H1 (cell line): Measurements from ENCODE around the gene EIF1B. TPM values are rescaled to one million over a fixed set of nuclear protein-coding genes. Genes with fewer than 3 reads are reported as not detected.

Experiments
- CTCF ChIA-PET: fragments of 300-600 bp; sonication (Branson Sonifier 250); formaldehyde crosslinking; loops from one replicate; lab custom pipeline; 2021; ENCODE audit not compliant: partially characterized antibody; lab: Charles Lee
- POLR2A ChIA-PET: fragments of 300-600 bp; sonication (Branson Sonifier 250); formaldehyde crosslinking; loops from one replicate; lab custom pipeline; 2021; ENCODE audit warnings: inconsistent platforms; ENCODE audit not compliant: partially characterized antibody; lab: Charles Lee
- DNase-seq, 2 experiments: peaks; one replicate each; pipeline versions ENCODE4 v3.0.0 to v3.0.0-alpha.2; 2010 to 2022; ENCODE audit warnings: low spot score in 2 of 2, low read depth in 1 of 2, mixed read lengths in 1 of 2
- FAIRE-seq: peaks from 2 replicates; lab custom pipeline; 2011; peaks lifted over from hg19 to GRCh38; lab: Jason Lieb, UNC
- H2AFZ ChIP-seq: 2 replicates; pipeline ENCODE4 v1.8.1; 2012; ENCODE audit warnings: low read length, inconsistent platforms
- H2AK5ac ChIP-seq: 2 replicates; pipeline ENCODE4 v1.6.1; 2013; ENCODE audit warnings: low read depth, low read length
- H2BK120ac ChIP-seq: replicated peaks from 2 replicates; pipeline ENCODE3; 2013; ENCODE audit warnings: low read depth, low read length, inconsistent platforms
- H2BK12ac ChIP-seq: 2 replicates; pipeline ENCODE4 v1.6.1; 2013; ENCODE audit warnings: low read depth, low read length
- H2BK15ac ChIP-seq: 2 replicates; pipeline ENCODE4 v1.6.1; 2013; ENCODE audit warnings: low read length
- H2BK20ac ChIP-seq: 2 replicates; pipeline ENCODE4 v1.6.1; 2013; ENCODE audit warnings: low read length
- H2BK5ac ChIP-seq: 2 replicates; pipeline ENCODE4 v1.6.1; 2013; ENCODE audit warnings: low read depth, low read length
- H3K14ac ChIP-seq: 2 replicates; pipeline ENCODE4 v1.6.1; 2013; ENCODE audit warnings: inconsistent platforms; ENCODE audit not compliant: insufficient read length
- H3K18ac ChIP-seq: 2 replicates; pipeline ENCODE4 v1.6.1; 2013; ENCODE audit warnings: low read length; ENCODE audit errors: extremely low read depth
- H3K23ac ChIP-seq: 2 replicates; pipeline ENCODE4 v1.6.1; 2013; ENCODE audit warnings: inconsistent platforms; ENCODE audit not compliant: insufficient read length
- H3K23me2 ChIP-seq: 2 replicates; pipeline ENCODE4 v1.6.1; 2013; ENCODE audit warnings: low read depth, low read length
- H3K27ac ChIP-seq: 2 replicates; pipeline ENCODE4 v1.6.1; 2011; ENCODE audit warnings: low read depth, low read length, inconsistent platforms
- H3K27me3 ChIP-seq, 4 experiments: replicated peaks in 1 of 4; 1 replicate in 1 of 4; 2 replicates in 3 of 4; pipeline versions ENCODE4 v1.6.1 to v1.8.1; 2011 to 2013; ENCODE audit warnings: low read length in 3 of 4, mild to moderate bottlenecking in 3 of 4, inconsistent platforms in 2 of 4, mixed read lengths in 2 of 4, moderate library complexity in 1 of 4; ENCODE audit not compliant: control insufficient read depth in 3 of 4, insufficient read depth in 3 of 4; ENCODE audit errors: extremely low read depth in 1 of 4
- H3K36me3 ChIP-seq, 4 experiments: 2 replicates each; pipeline versions ENCODE4 v1.6.1 to v1.8.1; 2011 to 2013; ENCODE audit warnings: mild to moderate bottlenecking in 4 of 4, low read length in 3 of 4, moderate library complexity in 2 of 4, control low read depth in 1 of 4, inconsistent platforms in 1 of 4; ENCODE audit not compliant: insufficient read depth in 4 of 4, control insufficient read depth in 2 of 4
- H3K4ac ChIP-seq: replicated peaks from 2 replicates; pipeline ENCODE3; 2013; ENCODE audit warnings: low read length, low read depth, mixed read lengths, inconsistent platforms; ENCODE audit not compliant: insufficient read length
- H3K4me1 ChIP-seq, 4 experiments: replicated peaks in 1 of 4; 1 replicate in 1 of 4; 2 replicates in 3 of 4; pipeline versions ENCODE4 v1.6.1 to v1.8.1; 2011 to 2013; ENCODE audit warnings: low read length in 3 of 4, inconsistent platforms in 2 of 4, mixed read lengths in 1 of 4; ENCODE audit not compliant: insufficient read depth in 4 of 4, control insufficient read depth in 3 of 4
- H3K4me2 ChIP-seq, 2 experiments: 2 replicates each; pipeline versions ENCODE4 v1.6.1 to v1.8.1; 2011 to 2013; ENCODE audit warnings: low read depth in 2 of 2, low read length in 2 of 2, control low read depth in 1 of 2, inconsistent platforms in 1 of 2, mild to moderate bottlenecking in 1 of 2; ENCODE audit not compliant: insufficient read depth in 1 of 2
- H3K4me3 ChIP-seq, 4 experiments: fragments of 200-600, 300-600 bp in 1 of 4; sonication (generic), shearing (Covaris generic), sonication (Bioruptor Twin) in 1 of 4; 2 replicates each; pipeline versions ENCODE4 v1.5.1 to v1.8.1; 2011 to 2016; ENCODE audit warnings: low read length in 4 of 4, low read depth in 3 of 4, control low read depth in 2 of 4, inconsistent platforms in 2 of 4, mild to moderate bottlenecking in 2 of 4, mixed read lengths in 1 of 4, moderate library complexity in 1 of 4; ENCODE audit not compliant: insufficient read depth in 2 of 4; ENCODE audit errors: extremely low read depth in 1 of 4
- H3K56ac ChIP-seq: replicated peaks from 2 replicates; pipeline ENCODE3; 2013; ENCODE audit warnings: low read depth, mild to moderate bottlenecking, mixed read lengths, low read length, inconsistent platforms; ENCODE audit not compliant: insufficient read length
- H3K79me1 ChIP-seq: 2 replicates; pipeline ENCODE4 v1.6.1; 2013; ENCODE audit warnings: low read depth, low read length, control low read depth
- H3K79me2 ChIP-seq, 2 experiments: 2 replicates each; pipeline versions ENCODE4 v1.6.1 to v1.8.1; 2012 to 2013; ENCODE audit warnings: low read length in 2 of 2, mild to moderate bottlenecking in 2 of 2, inconsistent platforms in 1 of 2; ENCODE audit not compliant: insufficient read depth in 2 of 2, control insufficient read depth in 1 of 2
- H3K9ac ChIP-seq, 4 experiments: replicated peaks in 1 of 4; 1 replicate in 1 of 4; 2 replicates in 3 of 4; pipeline versions ENCODE4 v1.6.1 to v1.8.1; 2011 to 2013; ENCODE audit warnings: low read depth in 3 of 4, low read length in 3 of 4, control low read depth in 2 of 4, mild to moderate bottlenecking in 2 of 4, moderate library complexity in 2 of 4, inconsistent platforms in 1 of 4; ENCODE audit errors: extremely low read depth in 1 of 4
- H3K9me3 ChIP-seq, 2 experiments: 2 replicates each; pipeline versions ENCODE4 v1.6.1 to v1.8.1; 2012 to 2013; ENCODE audit warnings: mild to moderate bottlenecking in 2 of 2, moderate library complexity in 2 of 2, control low read depth in 1 of 2, inconsistent platforms in 1 of 2, low read depth in 1 of 2, low read length in 1 of 2, mixed read lengths in 1 of 2; ENCODE audit not compliant: insufficient read depth in 2 of 2
- H4K20me1 ChIP-seq, 2 experiments: replicated peaks in 1 of 2; 2 replicates each; pipeline versions ENCODE3 to v1.8.1; 2011 to 2013; ENCODE audit warnings: inconsistent platforms in 2 of 2, low read length in 2 of 2, mild to moderate bottlenecking in 1 of 2; ENCODE audit not compliant: insufficient read depth in 2 of 2, control insufficient read depth in 1 of 2
- H4K5ac ChIP-seq: 2 replicates; pipeline ENCODE4 v1.6.1; 2013; ENCODE audit warnings: low read length, low read depth, mixed read lengths, inconsistent platforms; ENCODE audit not compliant: insufficient read length
- H4K8ac ChIP-seq: 2 replicates; pipeline ENCODE4 v1.8.0; 2013; ENCODE audit warnings: mild to moderate bottlenecking, moderate library complexity, low read length, inconsistent platforms; ENCODE audit not compliant: insufficient read depth; ENCODE audit errors: extremely low read depth
- H4K91ac ChIP-seq: replicated peaks from 2 replicates; pipeline ENCODE3; 2013; ENCODE audit warnings: low read length, mixed read lengths, inconsistent platforms; ENCODE audit not compliant: insufficient read length
- BACH1 ChIP-seq: IDR thresholded peaks from 2 replicates; pipeline ENCODE4 v1.6.1; 2012; ENCODE audit warnings: low read length, improper control_type of control experiment
- CBX8 ChIP-seq: fragments of 300-800, 300-1000 bp; sonication (generic); IDR thresholded peaks from 2 replicates; pipeline ENCODE4 v1.7.1; 2016; ENCODE audit warnings: low read depth, low read length, borderline replicate concordance
- EGR1 ChIP-seq: IDR thresholded peaks from 2 replicates; pipeline ENCODE4 v1.6.1; 2011; ENCODE audit warnings: low read depth, low read length, borderline replicate concordance
- TEAD4 ChIP-seq: IDR thresholded peaks from 2 replicates; pipeline ENCODE4 v1.6.1; 2012; ENCODE audit warnings: low read depth, low read length, inconsistent platforms, mixed read lengths
- WGBS, 2 experiments: shearing (Covaris generic) in 1 of 2; methylation state at CpG; one replicate each; pipeline versions ENCODE4 v1.1.6 to v1.1.7; 2013 to 2015; ENCODE audit warnings: low lambda C conversion rate in 2 of 2, mixed read lengths in 2 of 2, inconsistent platforms in 1 of 2, low coverage in 1 of 2, missing lambda C conversion rate in 1 of 2; ENCODE audit not compliant: insufficient replicate concordance in 2 of 2, insufficient coverage in 1 of 2, insufficient read length in 1 of 2; ENCODE audit errors: extremely low coverage in 1 of 2, missing lambda C conversion rate in 1 of 2; 5-methylcytosine and 5-hydroxymethylcytosine counted together
- polyA plus RNA-seq, 7 experiments: library from polyadenylated mRNA; depleted of rRNA in 3 of 7; stranded (reverse) in 5 of 7; unstranded in 2 of 7; fragments of >200 nt in 5 of 7; fragments of 200-250 nt in 2 of 7; gene quantifications; 1 replicate in 5 of 7; 2 replicates in 1 of 7; 4 replicates in 1 of 7; pipeline versions ENCODE4 v1.2.1 to v1.2.3, GENCODE V29; 2011 to 2013; ENCODE audit warnings: missing spikeins in 2 of 7, mixed read lengths in 2 of 7
- total RNA-seq: library from RNA; stranded (reverse); fragmentation: NEBNext Ultra II Directional; extraction: Animal tissue kit (Norgen Biotek cat#: 25700); gene quantifications from 2 replicates; pipeline ENCODE4 v1.2.1, GENCODE V29; 2021

The EIF1B gene
- total and polyA plus RNA-seq, 2 of the 8 experiments (the other 6 are each of a cell fraction or from before 2014, with no cell fraction given) = 42.4 to 115 TPM

DNA sequence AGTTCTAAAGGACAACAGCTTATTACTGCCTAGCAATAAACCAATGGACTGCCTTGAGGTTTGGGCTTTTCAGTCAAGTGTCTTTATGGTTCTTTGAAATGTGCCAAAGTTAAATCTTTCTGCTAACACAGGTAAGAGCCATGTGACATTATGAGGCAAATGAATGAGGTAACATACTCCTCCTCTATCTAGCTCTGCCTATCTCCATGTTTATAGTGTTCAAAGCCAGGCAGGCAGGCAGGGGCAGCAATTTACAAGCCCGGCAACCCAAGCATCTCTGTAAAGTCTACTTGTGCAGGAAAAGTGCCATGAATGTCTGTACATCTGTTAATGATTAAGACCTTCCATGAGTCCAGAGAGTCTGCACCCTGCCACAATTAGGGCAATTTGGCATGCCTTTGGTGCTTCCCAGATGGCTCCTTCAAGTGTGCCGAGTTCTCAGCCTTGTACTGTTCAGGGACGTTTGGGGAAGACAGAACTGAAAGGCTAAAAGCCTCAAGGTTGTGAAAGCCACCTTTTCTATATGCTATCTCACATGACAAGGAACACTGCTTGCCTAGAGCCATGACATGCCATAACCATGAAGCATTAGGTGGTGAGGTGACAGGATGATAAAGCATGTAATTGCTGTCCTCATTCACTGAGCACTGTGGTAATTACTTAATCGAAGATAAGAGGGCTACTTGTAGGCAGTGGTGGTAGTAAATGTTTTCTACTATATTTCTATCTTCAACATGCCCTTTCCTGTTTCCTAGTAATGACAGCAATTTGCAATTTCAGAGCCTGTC, 41.4 kb upstream of the EIF1B start:
- H4K5ac ChIP-seq = no peak overlapping the region
- no peak overlapping the region for H3K14ac ChIP-seq
- H3K27ac ChIP-seq = no peak overlapping the region
- H3K23me2 ChIP-seq = no peaks in the 10 kb centered on the region; the same call in 1 of the 2 replicates
- no peak overlapping the region for H3K23ac ChIP-seq
- H3K4me3 ChIP-seq = no peak overlapping the region
- H2BK20ac ChIP-seq = no peak overlapping the region
- no peaks in the 10 kb centered on the region for H3K27me3 ChIP-seq
- no peak overlapping the region for H4K91ac ChIP-seq
- no peak overlapping the region for H3K4ac ChIP-seq
- no peak for FAIRE-seq
- TF ChIP-seq BACH1 (no peak), CBX8 (no peak), EGR1 (no peak), TEAD4 (no peak)
- H3K9ac ChIP-seq = no peak overlapping the region
- H2BK120ac ChIP-seq = no peak overlapping the region
- no peaks in the 10 kb centered on the region for H3K79me1 ChIP-seq
- H2BK5ac ChIP-seq = no peak overlapping the region
- 81% methylated on average over 4 of the region's 4 CpGs; no CpG with 5 or more reads in 1 of the 2 experiments for WGBS, 2 experiments
- no peak overlapping the region for H2BK12ac ChIP-seq
- no peak overlapping the region for H3K18ac ChIP-seq
- H3K56ac ChIP-seq = no peak overlapping the region
- no peak overlapping the region for H2AK5ac ChIP-seq
- ChIA-PET CTCF (interaction anchor here (0.8 kb wide), 1 partner anchor 65 kb away, joined by 3 read pairs; no protein-coding TSS in a partner anchor), POLR2A (interaction anchor here (1.7 kb wide), 1 partner anchor 41 kb away, joined by 6 read pairs; the partner anchor contains the start of gene EIF1B)
- no peak overlapping the region for H2AFZ ChIP-seq
- H3K9me3 ChIP-seq = no peaks in the 10 kb centered on the region
- H4K8ac ChIP-seq = no peak overlapping the region; the same call in 1 of the 2 replicates
- no peak overlapping the region for H2BK15ac ChIP-seq
- no peaks in the 10 kb centered on the region for H4K20me1 ChIP-seq
- no peaks in the 10 kb centered on the region for H3K36me3 ChIP-seq
- no peaks in the 10 kb centered on the region for H3K79me2 ChIP-seq
- H3K4me2 ChIP-seq = no peak overlapping the region
- DNase-seq = no peak
- no peaks in the 10 kb centered on the region for H3K4me1 ChIP-seq
